Upper lobe of left lung (tissue), 4 donors: ENCODE data around the gene PHF23.

Source experiments
- CTCF ChIP-seq, 6 experiments: fragments of 450-650 bp in 4 of 6; fragments of 200-600 bp in 2 of 6; sonication (generic) in 2 of 6; IDR thresholded peaks; one replicate each; pipeline ENCODE4 v1.5.1; 2016 to 2019; ENCODE audit warnings: antibody characterized with exemption in 6 of 6
- EP300 ChIP-seq, 4 donors: sonication (generic); formaldehyde crosslinking; IDR thresholded peaks; one replicate each; pipeline ENCODE4 v1.5.1; 2017; ENCODE audit warnings: antibody characterized with exemption in 4 of 4, control low read depth in 2 of 4
- POLR2A ChIP-seq, 4 donors: fragments of 450-650 bp; IDR thresholded peaks; one replicate each; pipeline ENCODE4 v1.5.1; 2016 to 2017; ENCODE audit warnings: antibody characterized with exemption in 4 of 4, mild to moderate bottlenecking in 2 of 4
- POLR2AphosphoS5 ChIP-seq, 2 donors: sonication (generic); formaldehyde crosslinking; IDR thresholded peaks; one replicate each; pipeline ENCODE4 v1.5.1; 2017; ENCODE audit warnings: antibody characterized with exemption in 2 of 2

DNA sequence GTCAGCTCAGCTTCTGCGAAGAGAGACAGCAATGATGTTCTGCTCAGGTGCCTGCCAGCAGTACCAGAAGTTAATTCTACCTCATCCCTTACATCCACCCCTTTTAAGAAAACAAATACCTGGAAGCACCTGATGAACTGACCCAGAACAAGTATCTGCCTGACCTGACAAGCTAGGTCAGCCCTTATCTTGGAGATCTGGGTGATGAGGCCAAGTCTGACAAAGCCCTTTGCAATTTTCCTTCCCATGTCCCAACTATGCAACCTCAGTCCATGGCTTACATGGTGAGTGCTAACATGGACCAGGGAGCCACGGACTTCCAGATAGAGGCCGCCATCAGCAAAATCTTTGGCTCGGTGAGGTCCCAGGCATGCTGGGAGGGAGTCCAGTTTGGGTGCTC, 15.9 kb downstream of the PHF23 start:
- TF ChIP-seq CTCF (IDR thresholded peaks at IDR 0.05) = no peak
- TF ChIP-seq POLR2A (IDR thresholded peaks at IDR 0.05) = no peak
- no peak for TF ChIP-seq EP300 (IDR thresholded peaks at IDR 0.05)
- no peak for TF ChIP-seq POLR2AphosphoS5 (IDR thresholded peaks at IDR 0.05)
